Embryonic facial prominence (tissue), 1 donor: Measurements from ENCODE around the gene AK1.

Source experiments
- DNase-seq: peaks from one replicate; pipeline ENCODE4 v3.0.0-alpha.2; 2016; ENCODE audit errors: extremely low spot score

Gene AK1

DNA sequence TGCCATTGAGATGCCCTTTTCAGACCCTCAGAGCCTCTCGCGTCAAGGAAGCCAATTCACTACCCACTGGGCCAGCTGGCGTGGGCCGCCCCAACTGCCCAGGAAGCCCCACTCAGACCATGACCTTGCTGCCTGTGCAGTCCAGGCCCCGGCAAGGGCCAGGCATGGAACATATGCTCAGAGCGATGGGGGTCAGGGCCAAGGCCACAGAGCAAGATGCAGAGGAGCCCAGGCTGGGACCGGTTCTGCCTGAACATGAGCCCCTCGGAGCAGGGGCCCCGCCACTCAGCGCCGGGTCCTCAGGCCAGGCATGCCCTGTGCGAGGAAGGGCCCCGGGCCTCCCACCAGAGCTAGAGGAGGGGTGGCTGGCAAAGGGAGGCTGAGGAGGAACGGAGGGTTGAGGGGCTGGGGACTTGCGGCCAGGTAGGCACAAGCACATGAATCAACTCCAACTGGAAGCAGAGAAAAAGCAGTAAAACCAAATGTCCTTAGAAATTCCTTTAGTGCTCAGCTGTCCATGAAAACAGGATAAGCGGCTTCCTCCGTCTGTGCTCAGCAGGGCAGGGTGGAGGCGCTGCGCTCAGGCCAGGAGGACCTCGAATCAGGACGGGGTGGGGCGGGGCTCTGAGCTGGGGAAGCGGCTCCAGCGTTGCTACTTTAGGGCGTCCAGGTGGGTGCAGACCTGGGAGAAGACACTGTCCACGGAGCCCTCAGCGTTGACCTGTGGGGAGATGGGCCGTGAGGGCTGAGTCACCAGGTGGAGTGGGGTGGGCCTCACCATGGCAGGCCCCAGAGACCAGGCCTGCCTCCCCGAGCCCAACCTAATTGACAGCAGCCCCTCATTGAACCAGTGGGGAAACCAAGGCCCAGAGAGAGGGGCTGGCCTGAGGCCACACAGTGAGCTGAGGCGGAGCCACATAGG is 9.9 kb downstream of the AK1 start:
- DNase-seq = no peak

DNA sequence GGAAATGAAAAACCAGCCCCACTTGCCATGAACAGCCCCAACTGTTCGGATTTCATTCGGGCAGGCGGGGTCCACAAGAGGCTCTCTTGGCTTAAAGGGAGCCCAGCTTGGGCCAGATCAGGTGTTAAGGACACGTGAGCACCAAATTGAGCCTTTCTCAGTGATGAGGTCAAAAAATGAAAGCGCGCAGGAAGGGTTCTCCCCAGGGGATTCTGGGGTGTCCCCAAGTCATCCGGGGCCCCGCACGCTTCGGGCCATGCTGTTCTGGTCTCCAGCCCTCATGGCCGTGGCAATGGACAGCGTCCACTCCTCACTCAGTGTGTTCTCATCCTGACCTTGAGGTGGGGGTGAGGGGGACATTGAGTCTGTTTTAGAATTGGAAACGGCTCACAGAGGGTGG is 10.9 kb downstream of the AK1 start:
- DNase-seq = no peak

DNA sequence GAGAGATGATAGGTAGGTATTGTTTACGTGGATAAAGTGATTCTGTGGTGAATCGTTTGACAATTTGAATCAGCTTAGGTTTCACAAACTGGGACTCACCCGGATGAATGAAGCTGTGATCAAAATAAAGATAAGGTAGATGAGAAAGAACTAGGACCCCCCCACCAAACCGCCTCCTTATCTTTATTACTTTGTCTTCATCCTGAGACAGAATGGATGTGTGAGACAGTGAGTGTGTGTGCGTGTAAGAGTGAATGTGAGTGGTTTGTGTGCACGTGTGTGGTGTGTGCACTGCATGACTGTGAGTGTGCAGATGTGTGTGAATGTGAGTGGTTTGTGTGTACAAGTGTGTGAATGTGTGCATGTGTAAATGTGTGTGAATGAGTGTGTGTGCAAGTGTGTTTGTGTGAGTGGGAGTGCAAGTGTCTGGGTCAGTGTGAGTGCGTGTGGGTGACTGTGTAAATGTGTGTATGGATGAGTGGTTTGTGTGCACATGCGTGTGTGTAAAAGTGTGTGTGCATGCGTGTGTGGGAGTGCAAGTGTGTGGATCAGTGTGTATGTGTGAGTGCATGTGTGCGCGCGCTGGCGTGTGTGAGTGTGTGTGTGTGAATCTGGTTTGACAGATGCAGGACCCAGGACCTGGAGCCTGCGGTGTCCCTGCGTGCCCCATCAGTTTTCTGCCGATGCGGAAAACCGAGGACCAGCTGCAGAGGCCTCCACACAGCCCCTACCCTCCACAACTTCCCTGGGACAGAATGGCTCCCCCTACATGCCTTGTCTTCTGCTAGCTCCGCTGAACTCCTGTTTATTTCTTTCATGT is 11.6 kb downstream of the AK1 start:
- no peak for DNase-seq

- DNase-seq = no peak
Measured at GRCh38 chr9:127863191-127863621, 14.3 kb downstream of the AK1 start.

DNA sequence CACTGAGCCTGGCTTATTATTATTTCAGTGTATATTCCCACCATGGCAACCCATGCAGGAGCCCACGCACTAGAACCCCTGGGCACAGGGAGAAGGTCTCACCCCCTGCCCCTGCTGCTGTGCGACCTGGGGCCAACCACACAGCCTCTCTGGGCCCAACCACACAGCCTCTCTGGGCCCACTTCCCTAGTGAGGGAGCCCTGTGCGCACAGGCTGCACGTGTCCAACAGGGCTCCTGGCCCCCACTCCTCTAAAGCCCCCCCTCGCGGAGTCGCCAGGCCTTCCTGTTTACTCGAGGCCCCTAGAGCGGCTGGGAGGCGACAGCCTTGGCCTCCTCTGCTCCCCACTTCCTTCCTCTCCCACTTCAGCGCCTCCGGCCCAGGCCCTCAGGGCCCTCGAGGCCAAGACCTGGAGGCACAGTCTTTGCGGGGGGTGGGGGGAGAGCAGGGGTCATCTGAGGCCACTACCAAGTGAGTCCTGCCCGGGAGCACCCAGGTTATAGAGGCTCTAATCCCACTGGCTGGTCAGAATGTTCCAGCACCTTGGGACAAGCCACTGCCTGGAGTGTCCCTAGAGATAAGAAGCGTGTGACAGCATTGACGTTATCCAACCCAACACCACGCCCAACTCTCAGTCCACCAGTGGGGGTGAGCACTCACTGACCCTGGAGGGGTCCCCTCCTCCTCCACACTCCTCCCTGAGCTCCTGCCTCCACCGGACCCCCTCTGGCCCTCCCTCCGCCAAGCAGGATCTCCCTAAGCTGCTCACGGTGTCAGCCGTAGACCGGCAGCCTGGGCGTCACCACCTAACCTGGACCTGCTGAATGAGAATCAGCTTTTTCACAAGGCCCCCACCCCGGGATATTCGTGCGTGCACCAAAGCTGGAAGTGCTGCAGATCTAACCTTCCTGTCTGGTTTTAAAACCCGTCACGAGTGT is 15.1 kb downstream of the AK1 start:
- DNase-seq = no peak

- no peak for DNase-seq
Measured at GRCh38 chr9:127860779-127861178, 16.7 kb downstream of the AK1 start.

DNA sequence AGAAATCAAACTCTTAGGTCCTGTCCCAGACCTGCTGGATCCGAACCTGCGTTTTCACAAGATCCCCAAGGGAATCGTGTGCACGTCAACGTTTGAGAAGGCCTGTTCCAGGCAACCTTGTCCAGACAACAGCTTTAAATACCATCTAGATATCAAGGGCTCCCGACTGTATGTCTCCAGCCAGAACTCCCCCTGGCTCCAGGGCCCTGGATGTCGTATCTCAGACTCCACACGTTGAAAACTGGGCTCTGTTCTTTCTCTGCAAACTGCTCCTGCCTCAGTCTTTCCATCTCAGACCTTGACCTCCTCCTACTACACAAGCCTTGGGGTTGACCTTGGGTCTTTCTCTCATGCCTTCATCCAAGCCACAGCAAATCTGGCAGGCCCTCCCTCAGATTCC is 17.2 kb downstream of the AK1 start:
- DNase-seq = no peak

GRCh38 chr9:127858041-127858512 is 19.4 kb downstream of the AK1 start:
- DNase-seq = no peak

- no peak for DNase-seq
Measured at GRCh38 chr9:127857278-127857677, 20.2 kb downstream of the AK1 start.

DNA sequence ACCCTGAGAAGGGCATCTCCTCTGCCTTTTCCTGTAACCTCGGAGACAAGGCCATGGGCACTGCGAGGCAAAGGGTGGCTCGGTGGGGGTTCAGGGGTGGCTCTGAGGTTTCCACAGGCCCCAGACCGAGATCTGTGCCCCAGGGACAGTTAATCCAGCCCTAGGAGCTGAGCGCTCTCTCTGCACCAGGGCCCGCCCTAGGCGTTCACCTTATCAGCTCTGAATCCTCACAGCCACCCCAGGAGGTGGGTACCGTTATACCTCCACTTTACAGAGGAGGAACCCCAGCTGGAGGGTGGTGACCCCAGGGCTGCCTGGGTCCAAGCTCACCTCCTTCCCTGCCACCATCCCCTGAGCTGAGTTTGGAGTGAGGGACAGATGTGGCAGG is 20.8 kb downstream of the AK1 start:
- no peak for DNase-seq

DNA sequence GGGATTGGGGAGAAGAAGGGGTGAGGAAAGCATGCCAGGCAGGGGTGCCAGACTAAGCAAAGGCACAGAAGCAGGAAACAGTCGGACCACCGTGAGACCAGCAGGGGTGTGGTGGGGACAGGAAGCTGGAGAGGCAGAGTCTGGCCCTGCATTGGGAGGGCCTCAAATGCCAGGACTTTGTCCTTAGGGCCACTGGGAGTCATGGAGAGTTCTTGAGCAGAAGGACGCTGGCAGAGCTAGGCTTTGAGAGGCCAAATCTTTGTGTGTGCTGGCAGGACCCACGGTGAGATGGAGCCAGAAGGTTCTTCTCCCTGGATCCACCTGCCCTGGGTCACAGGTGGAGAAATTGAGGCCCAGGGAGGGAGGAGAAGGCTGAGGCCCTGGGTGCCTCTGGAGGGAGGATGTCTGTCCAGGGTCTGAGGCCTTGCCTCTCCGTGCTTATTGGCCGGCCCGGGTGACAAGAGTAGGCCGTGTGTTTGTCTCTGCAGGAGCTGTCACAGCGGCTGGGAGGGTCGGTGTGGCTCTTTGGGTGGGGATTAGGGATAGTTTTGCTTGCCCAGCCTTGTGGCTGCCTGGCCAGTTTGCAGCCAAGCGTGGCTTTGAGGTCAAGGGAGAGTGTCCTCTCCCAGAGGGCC is 21.3 kb downstream of the AK1 start:
- no peak for DNase-seq

GRCh38 chr9:127855522-127855921 is 22.0 kb downstream of the AK1 start:
- no peak for DNase-seq

DNA sequence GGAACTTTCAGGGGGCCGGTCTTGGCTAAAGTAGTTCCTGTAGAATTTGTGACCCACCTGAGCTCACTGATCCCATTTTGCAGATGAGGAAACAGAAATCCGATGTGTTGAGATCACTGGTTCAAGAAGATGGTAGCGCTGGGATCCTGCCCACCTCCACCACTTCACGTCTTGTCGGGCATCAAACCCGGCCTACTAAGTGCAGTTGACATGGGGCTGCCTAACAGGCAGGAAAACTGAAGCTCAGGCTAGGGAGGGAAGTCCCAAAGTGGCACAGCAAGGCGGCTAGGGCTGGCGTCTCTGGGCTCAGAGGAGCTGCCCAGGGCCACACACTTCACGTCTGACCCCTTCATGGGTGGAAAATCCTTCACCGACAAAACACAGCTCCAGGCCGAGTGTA is 22.5 kb downstream of the AK1 start:
- no peak for DNase-seq

- no peak for DNase-seq
Measured at GRCh38 chr9:127854184-127854806, 23.2 kb downstream of the AK1 start, which contains the start of gene ENG. TSS of gene ENG (minus strand) at chr9:127854658. CDS start at chr9:127854355, 303 bp downstream.

- no peak for DNase-seq
Measured at GRCh38 chr9:127853312-127854183, 23.9 kb downstream of the AK1 start.

GRCh38 chr9:127852829-127853228 is 24.6 kb downstream of the AK1 start:
- DNase-seq = no peak

DNA sequence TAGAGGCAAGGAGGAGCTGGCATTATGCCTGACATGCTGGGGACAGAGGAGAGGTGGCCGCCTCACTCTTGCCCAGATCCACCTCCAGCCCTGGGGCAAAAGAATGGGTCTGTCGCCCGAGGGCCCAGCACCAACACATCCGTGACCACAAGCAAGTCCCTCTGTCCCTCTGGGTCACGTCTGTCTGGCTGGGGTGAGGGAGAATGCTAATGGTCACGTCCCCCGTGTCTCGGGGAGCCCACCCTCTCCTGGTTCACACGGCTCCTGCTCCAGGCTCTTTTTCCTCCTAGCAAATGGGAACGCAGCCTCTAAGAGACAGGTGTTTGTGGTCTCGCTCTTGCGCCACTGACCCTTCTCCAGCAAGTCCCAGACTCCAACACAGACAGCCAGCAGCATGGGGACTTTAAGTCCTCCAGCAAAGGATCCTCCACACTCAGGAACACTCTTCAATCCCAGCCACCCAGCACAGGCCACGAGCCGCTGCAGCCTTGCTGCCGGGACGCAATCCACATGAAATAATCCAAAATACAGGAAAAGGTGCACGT is 27.1 kb downstream of the AK1 start:
- no peak for DNase-seq

- DNase-seq = no peak
Measured at GRCh38 chr9:127848756-127849504, 28.5 kb downstream of the AK1 start.
